Suprapubic skin (tissue), 3 donors: ENCODE data around the gene HACL1.

Source experiments
- EP300 ChIP-seq: sonication (generic); formaldehyde crosslinking; IDR thresholded peaks from one replicate; pipeline ENCODE4 v1.6.1; 2017; ENCODE audit warnings: antibody characterized with exemption
- POLR2A ChIP-seq, 2 donors: fragments of 450-650 bp; IDR thresholded peaks; one replicate each; pipeline ENCODE4 v1.6.1; 2017; ENCODE audit warnings: antibody characterized with exemption in 2 of 2, mild to moderate bottlenecking in 2 of 2, moderate library complexity in 2 of 2
- TF ChIP-seq, protein P1 (sequence below), 2 donors: fragments of 200-600 bp in 1 of 2; fragments of 450-650 bp in 1 of 2; sonication (generic) in 1 of 2; IDR thresholded peaks; one replicate each; pipeline ENCODE4 v1.5.1; 2016 to 2019; ENCODE audit warnings: antibody characterized with exemption in 2 of 2, mild to moderate bottlenecking in 1 of 2, moderate library complexity in 1 of 2

DNA sequence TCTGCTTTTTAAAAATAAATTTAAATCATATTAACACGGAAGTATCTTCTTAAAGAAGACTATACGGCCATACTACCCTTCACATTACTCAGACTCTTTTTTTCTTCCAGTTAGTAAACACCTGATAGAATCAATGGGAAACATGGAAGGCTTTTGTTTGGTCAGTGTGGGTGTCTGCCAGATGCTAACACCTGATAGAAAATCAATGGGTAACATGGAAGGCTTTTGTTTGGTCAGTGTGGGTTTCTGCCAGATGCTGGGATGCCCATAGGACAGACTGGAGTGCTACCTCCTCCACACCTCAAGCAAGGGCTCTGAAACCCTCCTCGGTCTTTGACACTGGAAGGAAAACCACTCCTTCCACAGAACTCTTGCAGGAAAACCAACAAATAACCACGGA, 29.2 kb downstream of the HACL1 start:
- TF ChIP-seq, protein P1, sequence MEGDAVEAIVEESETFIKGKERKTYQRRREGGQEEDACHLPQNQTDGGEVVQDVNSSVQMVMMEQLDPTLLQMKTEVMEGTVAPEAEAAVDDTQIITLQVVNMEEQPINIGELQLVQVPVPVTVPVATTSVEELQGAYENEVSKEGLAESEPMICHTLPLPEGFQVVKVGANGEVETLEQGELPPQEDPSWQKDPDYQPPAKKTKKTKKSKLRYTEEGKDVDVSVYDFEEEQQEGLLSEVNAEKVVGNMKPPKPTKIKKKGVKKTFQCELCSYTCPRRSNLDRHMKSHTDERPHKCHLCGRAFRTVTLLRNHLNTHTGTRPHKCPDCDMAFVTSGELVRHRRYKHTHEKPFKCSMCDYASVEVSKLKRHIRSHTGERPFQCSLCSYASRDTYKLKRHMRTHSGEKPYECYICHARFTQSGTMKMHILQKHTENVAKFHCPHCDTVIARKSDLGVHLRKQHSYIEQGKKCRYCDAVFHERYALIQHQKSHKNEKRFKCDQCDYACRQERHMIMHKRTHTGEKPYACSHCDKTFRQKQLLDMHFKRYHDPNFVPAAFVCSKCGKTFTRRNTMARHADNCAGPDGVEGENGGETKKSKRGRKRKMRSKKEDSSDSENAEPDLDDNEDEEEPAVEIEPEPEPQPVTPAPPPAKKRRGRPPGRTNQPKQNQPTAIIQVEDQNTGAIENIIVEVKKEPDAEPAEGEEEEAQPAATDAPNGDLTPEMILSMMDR (IDR thresholded peaks at IDR 0.05): no peak
- TF ChIP-seq EP300: no peak
- no peak for TF ChIP-seq POLR2A (IDR thresholded peaks at IDR 0.05)
